ENCODE measurements around the gene CP. TPM values are rescaled to one million over a fixed set of nuclear protein-coding genes. Genes with fewer than 3 reads are reported as not detected.
"Not testable (repeated sequence)": the region's sequence is repeated elsewhere in the genome, so short reads cannot be mapped to it uniquely, and the experiment has no call there.

Gene CP
- total RNA-seq, 1 donor from 2014 or later = 2.2 TPM

GRCh38 chr3:149233323-149233722 is 11.7 kb upstream of the CP start:
- intact Hi-C loops (cut with micrococcal nuclease) = no loop called here
- ATAC-seq = no peak
- no peak for DNase-seq

- intact Hi-C loops (cut with micrococcal nuclease) = no loop called here
- ATAC-seq = no peak
Observed at GRCh38 chr3:149231871-149232270, 10.2 kb upstream of the CP start.

GRCh38 chr3:149227591-149228268 is 6.1 kb upstream of the CP start:
- no peak for ATAC-seq
- no peak for DNase-seq
- intact Hi-C loops (cut with micrococcal nuclease) = no loop called here

More at GRCh38 chr3:149231871-149232270, 10.2 kb upstream of the CP start:
- no peak for DNase-seq

GRCh38 chr3:149226776-149227175 is 5.1 kb upstream of the CP start:
- ATAC-seq = no peak
- intact Hi-C loops (cut with micrococcal nuclease) = no loop called here
- DNase-seq = no peak

- intact Hi-C loops (cut with micrococcal nuclease) = no loop called here
- no peak for DNase-seq
- ATAC-seq = peak; percentile 95
Observed at GRCh38 chr3:149224736-149225594, 3.3 kb upstream of the CP start.

GRCh38 chr3:149223461-149223820 is 1.8 kb upstream of the CP start:
- ATAC-seq (no peak), DNase-seq (no peak)
- intact Hi-C loops (cut with micrococcal nuclease) = no loop called here

GRCh38 chr3:149219380-149220121 is 2.1 kb downstream of the CP start:
- intact Hi-C loops (cut with micrococcal nuclease); DNase-seq; ATAC-seq: not testable (repeated sequence)

- intact Hi-C loops (cut with micrococcal nuclease) = no loop called here
- ATAC-seq = no peak
- no peak for DNase-seq
Observed at GRCh38 chr3:149217347-149217746, 4.3 kb downstream of the CP start.

GRCh38 chr3:149216193-149216869 is 5.3 kb downstream of the CP start:
- intact Hi-C loops (cut with micrococcal nuclease) = no loop called here
- DNase-seq = no peak
- ATAC-seq = peak; percentile 37

GRCh38 chr3:149215515-149215914 is 6.1 kb downstream of the CP start:
- intact Hi-C loops (cut with micrococcal nuclease) = no loop called here
- DNase-seq (no peak), ATAC-seq (peak; percentile 13)

- intact Hi-C loops (cut with micrococcal nuclease) = no loop called here
- ATAC-seq (no peak), DNase-seq (no peak)
Observed at GRCh38 chr3:149214702-149215101, 6.9 kb downstream of the CP start.

GRCh38 chr3:149212386-149212785 is 9.2 kb downstream of the CP start:
- no peak for DNase-seq
- intact Hi-C loops (cut with micrococcal nuclease) = no loop called here
- no peak for ATAC-seq

GRCh38 chr3:149209431-149209830 is 12.2 kb downstream of the CP start:
- no peak for ATAC-seq
- no peak for DNase-seq
- intact Hi-C loops (cut with micrococcal nuclease) = no loop called here

- no peak for ATAC-seq
- no peak for DNase-seq
- intact Hi-C loops (cut with micrococcal nuclease) = no loop called here
Observed at GRCh38 chr3:149207475-149207874, 14.2 kb downstream of the CP start.

GRCh38 chr3:149204390-149204991 is 17.1 kb downstream of the CP start:
- ATAC-seq = no peak
- DNase-seq = no peak
- intact Hi-C loops (cut with micrococcal nuclease) = no loop called here

GRCh38 chr3:149203758-149204157 is 17.9 kb downstream of the CP start:
- no peak for DNase-seq
- no peak for ATAC-seq
- intact Hi-C loops (cut with micrococcal nuclease) = no loop called here

- intact Hi-C loops (cut with micrococcal nuclease) = no loop called here
- DNase-seq = no peak
Observed at GRCh38 chr3:149199474-149199873, 22.2 kb downstream of the CP start.

GRCh38 chr3:149198611-149199010 is 23.0 kb downstream of the CP start:
- ATAC-seq = no peak
- intact Hi-C loops (cut with micrococcal nuclease) = no loop called here

More at GRCh38 chr3:149199474-149199873, 22.2 kb downstream of the CP start:
- ATAC-seq = no peak

GRCh38 chr3:149197669-149198068 is 24.0 kb downstream of the CP start:
- no peak for DNase-seq
- intact Hi-C loops (cut with micrococcal nuclease) = no loop called here
- no peak for ATAC-seq

More at GRCh38 chr3:149198611-149199010, 23.0 kb downstream of the CP start:
- no peak for DNase-seq

Data from left ventricle myocardium superior (tissue), 1 donor.